Measurements from ENCODE around the gene RAB8A.
"Not testable (repeated sequence)": the region's sequence is repeated elsewhere in the genome, so short reads cannot be mapped to it uniquely, and the experiment has no call there.

The RAB8A gene

GRCh38 chr19:16078759-16079707 lies 32.7 kb upstream of the RAB8A start:
- DNase-seq (ENCODE audit: low read depth): peak; percentile 97
- TF ChIP-seq CTCF (conservative IDR thresholded peaks at IDR 0.05; ENCODE audit: low read depth, low read length): no peak
- H3K4me3 ChIP-seq (ENCODE audit: low read depth, low read length): peak overlapping the region; percentile 93

GRCh38 chr19:16084067-16084685 lies 27.5 kb upstream of the RAB8A start:
- no peak for DNase-seq (ENCODE audit: low read depth)
- TF ChIP-seq CTCF (conservative IDR thresholded peaks at IDR 0.05; ENCODE audit: low read depth, low read length): no peak
- no peak overlapping the region for H3K4me3 ChIP-seq (ENCODE audit: low read depth, low read length)

- DNase-seq (ENCODE audit: low read depth): no peak
- no peak for TF ChIP-seq CTCF (conservative IDR thresholded peaks at IDR 0.05; ENCODE audit: low read depth, low read length)
- H3K4me3 ChIP-seq (ENCODE audit: low read depth, low read length): no peak overlapping the region
Measured at GRCh38 chr19:16085115-16085514, 26.6 kb upstream of the RAB8A start.

GRCh38 chr19:16087404-16087803 lies 24.3 kb upstream of the RAB8A start:
- H3K4me3 ChIP-seq (ENCODE audit: low read depth, low read length); DNase-seq (ENCODE audit: low read depth): not testable (repeated sequence)

- no peak overlapping the region for H3K4me3 ChIP-seq (ENCODE audit: low read depth, low read length)
- DNase-seq (ENCODE audit: low read depth): no peak
- no peak for TF ChIP-seq CTCF (conservative IDR thresholded peaks at IDR 0.05; ENCODE audit: low read depth, low read length)
Measured at GRCh38 chr19:16087940-16088339, 23.7 kb upstream of the RAB8A start.

GRCh38 chr19:16088351-16089009 lies 23.2 kb upstream of the RAB8A start:
- no peak for DNase-seq (ENCODE audit: low read depth)

More at GRCh38 chr19:16088351-16089009, 23.2 kb upstream of the RAB8A start:
- H3K4me3 ChIP-seq (ENCODE audit: low read depth, low read length): no peak overlapping the region
- TF ChIP-seq CTCF (conservative IDR thresholded peaks at IDR 0.05; ENCODE audit: low read depth, low read length): peak; percentile 37

All from choroid plexus epithelial cell (primary cell).